SK-N-SH treated with all-trans-retinoic acid at 6 μM for 48 hours (cell line): Measurements from ENCODE around the gene TCN1.
"Not testable (repeated sequence)": the region's sequence is repeated elsewhere in the genome, so short reads cannot be mapped to it uniquely, and the experiment has no call there.

Source experiments
- ATAC-seq: fragments of 200-7000 bp; cut with Tn5 transposase; 3 replicates; pipeline ENCODE4 v1.9.1; 2020; ENCODE audit warnings: mild to moderate bottlenecking, moderate library complexity
- ARNTL ChIP-seq: fragments of 450-650 bp; formaldehyde crosslinking; IDR thresholded peaks from 2 replicates; pipeline ENCODE4 v1.5.0; 2020; ENCODE audit warnings: low read depth, mild to moderate bottlenecking, moderate library complexity, borderline replicate concordance
- BACH2 ChIP-seq: fragments of 250-450 bp; sonication (Bioruptor Pico); IDR thresholded peaks from 2 replicates; pipeline ENCODE4 v1.9.0; 2021; ENCODE audit warnings: mild to moderate bottlenecking, borderline replicate concordance
- CREB5 ChIP-seq: fragments of 250-450 bp; sonication (Bioruptor Pico); IDR thresholded peaks from 2 replicates; pipeline ENCODE4 v1.5.1; 2020; ENCODE audit warnings: low read depth, mild to moderate bottlenecking, moderate library complexity
- CSDC2 ChIP-seq: fragments of 250-450 bp; sonication (Bioruptor Pico); IDR thresholded peaks from 2 replicates; pipeline ENCODE4 v1.5.0; 2020; ENCODE audit warnings: mild to moderate bottlenecking, moderate library complexity
- CSRNP3 ChIP-seq: fragments of 250-450 bp; sonication (Bioruptor Pico); IDR thresholded peaks from 2 replicates; pipeline ENCODE4 v1.5.1; 2021; ENCODE audit warnings: mild to moderate bottlenecking, moderate library complexity
- ESRRG ChIP-seq: fragments of 250-450 bp; sonication (Bioruptor Pico); IDR thresholded peaks from 2 replicates; pipeline ENCODE4 v1.6.1; 2021; ENCODE audit warnings: mild to moderate bottlenecking
- ISL1 ChIP-seq: fragments of 250-450 bp; sonication (Bioruptor Pico); IDR thresholded peaks from 2 replicates; pipeline ENCODE4 v2.1.2; 2022; ENCODE audit warnings: mild to moderate bottlenecking, moderate library complexity
- OSR1 ChIP-seq: fragments of 250-450 bp; sonication (Bioruptor Pico); IDR thresholded peaks from 2 replicates; pipeline ENCODE4 v1.8.0; 2022; ENCODE audit warnings: moderate library complexity, mild to moderate bottlenecking, inconsistent platforms
- POU6F1 ChIP-seq: fragments of 250-450 bp; sonication (Bioruptor Pico); IDR thresholded peaks from 2 replicates; pipeline ENCODE4 v1.8.0; 2021; ENCODE audit warnings: low read depth, mild to moderate bottlenecking, moderate library complexity, borderline replicate concordance
- RARB ChIP-seq: fragments of 250-450 bp; sonication (Bioruptor Pico); IDR thresholded peaks from 2 replicates; pipeline ENCODE4 v1.8.0; 2021; ENCODE audit warnings: mild to moderate bottlenecking, moderate library complexity
- TCF4 ChIP-seq: fragments of 250-450 bp; sonication (Bioruptor Pico); IDR thresholded peaks from 2 replicates; pipeline ENCODE4 v1.8.0; 2021; ENCODE audit warnings: mild to moderate bottlenecking, moderate library complexity, borderline replicate concordance
- TOX ChIP-seq: fragments of 250-450 bp; sonication (Bioruptor Pico); IDR thresholded peaks from 2 replicates; pipeline ENCODE4 v1.8.0; 2021; ENCODE audit warnings: mild to moderate bottlenecking, moderate library complexity, borderline replicate concordance
- TSHZ2 ChIP-seq: fragments of 250-450 bp; sonication (Bioruptor Pico); IDR thresholded peaks from 2 replicates; pipeline ENCODE4 v1.5.0; 2020; ENCODE audit warnings: mild to moderate bottlenecking, moderate library complexity
- ZFP3 ChIP-seq: fragments of 250-450 bp; sonication (Bioruptor Pico); IDR thresholded peaks from 2 replicates; pipeline ENCODE4 v1.5.0; 2020; ENCODE audit warnings: mild to moderate bottlenecking, moderate library complexity
- ZNF565 ChIP-seq: fragments of 450-650 bp; formaldehyde crosslinking; conservative IDR thresholded peaks from 2 replicates; pipeline ENCODE4 v1.5.0; 2020; ENCODE audit warnings: low read depth, mild to moderate bottlenecking, moderate library complexity
- ZNF70 ChIP-seq: fragments of 450-650 bp; formaldehyde crosslinking; IDR thresholded peaks from 2 replicates; pipeline ENCODE4 v1.5.0; 2020; ENCODE audit warnings: mild to moderate bottlenecking, moderate library complexity
- ZNF8 ChIP-seq: fragments of 450-650 bp; formaldehyde crosslinking; IDR thresholded peaks from 2 replicates; pipeline ENCODE4 v1.5.0; 2020; ENCODE audit warnings: mild to moderate bottlenecking, moderate library complexity

Gene TCN1

GRCh38 chr11:59829358-59829757 lies 36.9 kb downstream of the TCN1 start:
- TF ChIP-seq CSRNP3 (no peak), ESRRG (CRISPR knock-in tag) (no peak), BACH2 (no peak), OSR1 (CRISPR knock-in tag) (no peak), ZNF8 (CRISPR knock-in tag) (no peak)
- no peak for ATAC-seq

GRCh38 chr11:59822989-59823566 lies 43.2 kb downstream of the TCN1 start:
- TF ChIP-seq CREB5 (CRISPR knock-in tag): no peak
- TF ChIP-seq ISL1 (CRISPR knock-in tag): no peak
- TF ChIP-seq ESRRG (CRISPR knock-in tag): no peak
- no peak for TF ChIP-seq ZFP3
- TF ChIP-seq POU6F1: no peak
- TF ChIP-seq RARB: no peak
- TF ChIP-seq TSHZ2 (CRISPR knock-in tag): no peak
- TF ChIP-seq TOX (CRISPR knock-in tag): no peak
- TF ChIP-seq ZNF565 (CRISPR knock-in tag): no peak
- no peak for TF ChIP-seq ARNTL (CRISPR knock-in tag)
- no peak for TF ChIP-seq OSR1 (CRISPR knock-in tag)
- TF ChIP-seq, all 23 proteins: peak for 0
- peak; percentile 98 for ATAC-seq

GRCh38 chr11:59818572-59818971 lies 47.7 kb downstream of the TCN1 start:
- no peak for ATAC-seq
- no peak for TF ChIP-seq ZNF8 (CRISPR knock-in tag)
- TF ChIP-seq OSR1 (CRISPR knock-in tag): no peak
- no peak for TF ChIP-seq CSRNP3
- TF ChIP-seq ZNF565 (CRISPR knock-in tag): no peak
- no peak for TF ChIP-seq RARB
- no peak for TF ChIP-seq CSDC2
- TF ChIP-seq POU6F1: no peak

GRCh38 chr11:59816434-59816833 lies 49.9 kb downstream of the TCN1 start:
- not testable (repeated sequence) for ATAC-seq

- no peak for ATAC-seq
- TF ChIP-seq ZNF70 (CRISPR knock-in tag) (no peak), CSRNP3 (no peak), TCF4 (no peak), ZNF8 (CRISPR knock-in tag) (no peak), POU6F1 (no peak)
These were observed 50.5 kb downstream of the TCN1 start for GRCh38 chr11:59815754-59816153.
